Measurements from ENCODE around the gene ROPN1L.

- TF ChIP-seq CTCF (IDR thresholded peaks at IDR 0.05) (no peak), EZH2 (IDR thresholded peaks at IDR 0.05; ENCODE audit: borderline replicate concordance, insufficient read depth, low read depth, low read length, poor library complexity, severe bottlenecking) (no peak)
Measured at GRCh38 chr5:10445352-10445751, 3.7 kb downstream of the ROPN1L start.
